Stimulated activated effector memory CD8-positive, alpha-beta T cell treated with anti-CD3 and anti-CD28 coated beads, Interleukin-12 subunit alpha, Interleukin-12 subunit beta, amount 100 ng/mL, for 72 hours (primary cell): Measurements from ENCODE around the gene ASZ1.
A peak's percentile ranks its signal among the peaks of the same experiment; 100 is the strongest.
"Not testable (repeated sequence)": the region's sequence is repeated elsewhere in the genome, so short reads cannot be mapped to it uniquely, and the experiment has no call there.

Experiments
- ATAC-seq: fragments of 150-1000 bp; cut with Tn5 transposase; 2 replicates; pipeline ENCODE4 v1.10.0; 2021
- DNase-seq, 2 donors: peaks; one replicate each; pipeline ENCODE4 v3.0.0; 2021 to 2022; ENCODE audit warnings: low spot score in 2 of 2
- H3K27ac Mint-ChIP-seq: one replicate; pipeline ENCODE4 v1.8.0; 2022; ENCODE audit warnings: mild to moderate bottlenecking, mixed read lengths
- H3K36me3 Mint-ChIP-seq: one replicate; pipeline ENCODE4 v1.8.0; 2022; ENCODE audit warnings: mild to moderate bottlenecking, mixed read lengths
- H3K4me1 Mint-ChIP-seq: one replicate; pipeline ENCODE4 v1.8.0; 2022; ENCODE audit warnings: mixed read lengths
- H3K4me3 Mint-ChIP-seq: one replicate; pipeline ENCODE4 v1.8.0; 2022; ENCODE audit warnings: mild to moderate bottlenecking, mixed read lengths
- H3K9me3 Mint-ChIP-seq: one replicate; pipeline ENCODE4 v1.8.0; 2022; ENCODE audit warnings: mixed read lengths

The ASZ1 gene, protein sequence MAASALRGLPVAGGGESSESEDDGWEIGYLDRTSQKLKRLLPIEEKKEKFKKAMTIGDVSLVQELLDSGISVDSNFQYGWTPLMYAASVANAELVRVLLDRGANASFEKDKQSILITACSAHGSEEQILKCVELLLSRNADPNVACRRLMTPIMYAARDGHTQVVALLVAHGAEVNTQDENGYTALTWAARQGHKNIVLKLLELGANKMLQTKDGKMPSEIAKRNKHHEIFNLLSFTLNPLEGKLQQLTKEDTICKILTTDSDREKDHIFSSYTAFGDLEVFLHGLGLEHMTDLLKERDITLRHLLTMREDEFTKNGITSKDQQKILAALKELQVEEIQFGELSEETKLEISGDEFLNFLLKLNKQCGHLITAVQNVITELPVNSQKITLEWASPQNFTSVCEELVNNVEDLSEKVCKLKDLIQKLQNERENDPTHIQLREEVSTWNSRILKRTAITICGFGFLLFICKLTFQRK

DNA sequence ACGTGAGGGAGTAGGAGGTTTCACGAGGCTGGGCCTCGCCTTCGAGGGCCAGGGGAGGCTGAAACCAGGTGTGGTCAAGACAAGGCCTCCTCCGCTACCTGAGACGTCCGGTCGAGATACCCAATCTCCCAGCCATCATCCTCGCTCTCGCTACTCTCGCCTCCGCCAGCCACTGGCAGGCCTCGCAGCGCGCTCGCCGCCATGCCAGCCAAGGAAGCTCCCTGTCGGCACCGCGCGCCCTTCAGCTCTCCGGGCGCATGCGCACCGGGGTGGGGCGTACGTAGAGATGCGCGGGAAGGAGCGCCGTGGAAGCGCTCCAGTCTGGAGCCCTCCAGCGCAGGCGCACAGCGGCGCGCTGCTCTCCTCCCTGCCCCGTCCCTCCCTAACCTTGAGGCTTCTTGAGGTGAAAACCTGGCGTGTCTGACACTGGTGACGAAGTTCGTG lies at the start of gene ASZ1:
TSS of gene ASZ1 (minus strand) at position 236 of the 444 bp plus-strand sequence. CDS start at position 203, 33 bp downstream.
- no peak within 1 kb of the TSS for H3K27ac Mint-ChIP-seq
- DNase-seq (no peak), ATAC-seq (no peak)
- H3K9me3 Mint-ChIP-seq = peaks cover 2% of the 10 kb centered on the region
- H3K4me1 Mint-ChIP-seq = no peaks in the 10 kb centered on the region
- H3K4me3 Mint-ChIP-seq = no peak within 1 kb of the TSS
- no peaks in the 10 kb centered on the region for H3K36me3 Mint-ChIP-seq

GRCh38 chr7:117476557-117477215 lies 49.4 kb upstream of the ASZ1 start:
- no peak for DNase-seq
- Mint-ChIP-seq H3K27ac (no peak overlapping the region), H3K9me3 (no peaks in the 10 kb centered on the region), H3K4me1 (no peaks in the 10 kb centered on the region), H3K36me3 (no peaks in the 10 kb centered on the region), H3K4me3 (no peak overlapping the region)
- ATAC-seq = no peak

- H3K4me1 Mint-ChIP-seq = no peaks in the 10 kb centered on the region
- DNase-seq (no peak), ATAC-seq (no peak)
- H3K4me3 Mint-ChIP-seq = no peak overlapping the region
- H3K9me3 Mint-ChIP-seq = no peaks in the 10 kb centered on the region
- no peaks in the 10 kb centered on the region for H3K36me3 Mint-ChIP-seq
- no peak overlapping the region for H3K27ac Mint-ChIP-seq
Observed at GRCh38 chr7:117472335-117472734, 45.0 kb upstream of the ASZ1 start.

- no peak for ATAC-seq
- DNase-seq = no peak
- no peaks in the 10 kb centered on the region for H3K36me3 Mint-ChIP-seq
- H3K27ac Mint-ChIP-seq = no peak overlapping the region
- H3K9me3 Mint-ChIP-seq = no peaks in the 10 kb centered on the region
- no peaks in the 10 kb centered on the region for H3K4me1 Mint-ChIP-seq
- no peak overlapping the region for H3K4me3 Mint-ChIP-seq
Observed at GRCh38 chr7:117470777-117471176, 43.5 kb upstream of the ASZ1 start.

- no peaks in the 10 kb centered on the region for H3K9me3 Mint-ChIP-seq
- H3K27ac Mint-ChIP-seq = no peak overlapping the region
- no peak overlapping the region for H3K4me3 Mint-ChIP-seq
- no peak for ATAC-seq
- H3K4me1 Mint-ChIP-seq = no peaks in the 10 kb centered on the region
- H3K36me3 Mint-ChIP-seq = no peaks in the 10 kb centered on the region
- no peak for DNase-seq
Observed at GRCh38 chr7:117468174-117468573, 40.9 kb upstream of the ASZ1 start.

- not testable (repeated sequence) for H3K9me3 Mint-ChIP-seq, H3K4me1 Mint-ChIP-seq, H3K27ac Mint-ChIP-seq, ATAC-seq, DNase-seq, H3K36me3 Mint-ChIP-seq, H3K4me3 Mint-ChIP-seq
Observed at GRCh38 chr7:117460815-117461214, 33.5 kb upstream of the ASZ1 start.

DNA sequence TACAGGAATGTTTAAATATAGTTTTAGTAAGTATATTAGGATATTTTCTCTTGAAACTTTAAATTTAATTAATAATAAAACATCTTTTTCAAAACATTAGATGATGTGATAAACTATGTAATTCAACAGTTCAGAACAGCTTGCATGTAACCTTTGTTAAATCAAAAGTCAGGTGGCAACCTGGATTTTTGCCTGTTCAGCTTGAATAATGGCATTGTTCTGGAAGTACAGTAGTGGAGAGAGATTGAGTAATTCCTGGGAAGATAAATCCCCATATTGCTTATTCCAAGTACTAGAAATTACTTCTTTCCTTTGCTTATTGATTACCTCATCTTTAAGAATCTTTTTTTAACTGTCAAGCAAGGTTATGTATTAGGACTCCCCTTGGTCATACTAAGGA lies 32.4 kb upstream of the ASZ1 start:
- H3K27ac Mint-ChIP-seq = no peak overlapping the region
- H3K36me3 Mint-ChIP-seq = no peaks in the 10 kb centered on the region
- H3K4me1 Mint-ChIP-seq = no peaks in the 10 kb centered on the region
- ATAC-seq (no peak), DNase-seq (no peak)
- no peak overlapping the region for H3K4me3 Mint-ChIP-seq
- peaks cover 2% of the 10 kb centered on the region for H3K9me3 Mint-ChIP-seq

DNA sequence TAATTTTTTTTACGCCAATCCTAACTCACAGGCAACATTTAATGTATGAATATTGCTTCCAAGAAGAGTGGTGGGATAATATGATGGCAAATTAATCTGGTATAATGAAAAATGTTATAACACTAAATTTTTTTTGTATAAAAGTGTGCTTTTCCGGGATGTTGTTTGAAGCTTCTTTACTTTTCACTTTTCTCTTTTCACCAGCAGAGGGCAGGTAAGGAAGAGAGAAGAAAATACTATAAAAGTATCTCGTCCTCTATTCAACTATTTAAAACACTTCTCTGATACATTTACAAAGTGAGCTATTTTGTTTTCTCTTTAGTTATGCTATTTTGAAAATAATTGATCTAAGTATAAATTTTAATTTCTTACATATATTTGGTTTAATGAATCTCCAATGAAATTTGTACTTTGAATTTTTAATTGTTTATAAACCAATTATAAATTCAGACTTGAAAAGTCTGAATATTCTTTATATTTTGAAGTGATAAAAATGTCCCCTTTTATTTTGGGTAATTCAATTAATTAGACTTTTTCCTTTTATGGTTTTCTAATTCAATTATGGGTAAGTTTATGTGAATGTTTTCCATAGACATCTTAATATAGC lies 31.8 kb upstream of the ASZ1 start:
- peaks cover 2% of the 10 kb centered on the region for H3K9me3 Mint-ChIP-seq
- no peak for DNase-seq
- ATAC-seq = no peak
- H3K4me3 Mint-ChIP-seq = no peak overlapping the region
- H3K36me3 Mint-ChIP-seq = no peaks in the 10 kb centered on the region
- H3K4me1 Mint-ChIP-seq = no peaks in the 10 kb centered on the region
- H3K27ac Mint-ChIP-seq = no peak overlapping the region

DNA sequence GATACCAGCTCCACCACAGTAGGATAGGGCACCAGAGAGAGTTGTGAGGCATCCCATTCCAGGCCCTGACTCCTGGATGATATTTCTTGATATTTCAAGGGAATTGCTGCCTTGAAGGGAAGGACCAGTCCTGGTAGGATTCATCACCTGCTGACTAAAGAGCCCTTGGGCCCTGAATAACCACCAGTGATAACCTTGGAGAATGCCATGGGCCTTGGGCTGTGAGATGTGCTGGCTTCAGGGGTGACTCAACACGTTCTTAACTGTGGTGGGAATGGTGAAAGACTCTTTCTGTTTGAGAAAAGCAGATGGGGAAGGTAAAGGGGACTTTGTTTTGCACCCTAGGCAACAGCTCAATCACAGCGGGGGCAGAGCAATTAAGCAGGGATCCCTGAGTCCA lies 21.4 kb upstream of the ASZ1 start:
- no peaks in the 10 kb centered on the region for H3K36me3 Mint-ChIP-seq
- DNase-seq = no peak
- no peaks in the 10 kb centered on the region for H3K4me1 Mint-ChIP-seq
- H3K27ac Mint-ChIP-seq = no peak overlapping the region
- H3K4me3 Mint-ChIP-seq = no peak overlapping the region
- ATAC-seq = no peak
- H3K9me3 Mint-ChIP-seq = peaks cover 28% of the 10 kb centered on the region

GRCh38 chr7:117446220-117446815 lies 19.0 kb upstream of the ASZ1 start:
- H3K4me3 Mint-ChIP-seq = no peak overlapping the region
- no peak overlapping the region for H3K27ac Mint-ChIP-seq
- H3K4me1 Mint-ChIP-seq = no peaks in the 10 kb centered on the region
- peaks cover 20% of the 10 kb centered on the region for H3K9me3 Mint-ChIP-seq
- ATAC-seq (no peak), DNase-seq (no peak)
- H3K36me3 Mint-ChIP-seq = no peaks in the 10 kb centered on the region

GRCh38 chr7:117445206-117445605 lies 17.9 kb upstream of the ASZ1 start:
- H3K36me3 Mint-ChIP-seq = no peaks in the 10 kb centered on the region
- ATAC-seq = no peak
- no peak for DNase-seq

GRCh38 chr7:117444646-117445045 lies 17.4 kb upstream of the ASZ1 start:
- Mint-ChIP-seq H3K36me3 (no peaks in the 10 kb centered on the region), H3K9me3 (peaks cover 10% of the 10 kb centered on the region), H3K4me3 (no peak overlapping the region), H3K4me1 (no peaks in the 10 kb centered on the region), H3K27ac (no peak overlapping the region)
- ATAC-seq (no peak), DNase-seq (no peak)

More at GRCh38 chr7:117445206-117445605, 17.9 kb upstream of the ASZ1 start:
- no peak overlapping the region for H3K27ac Mint-ChIP-seq
- peaks cover 16% of the 10 kb centered on the region for H3K9me3 Mint-ChIP-seq
- H3K4me1 Mint-ChIP-seq = no peaks in the 10 kb centered on the region
- H3K4me3 Mint-ChIP-seq = no peak overlapping the region

GRCh38 chr7:117435475-117436043 lies 8.3 kb upstream of the ASZ1 start:
- Mint-ChIP-seq H3K27ac (no peak overlapping the region), H3K4me3 (no peak overlapping the region), H3K9me3 (peaks cover 8% of the 10 kb centered on the region), H3K36me3 (no peaks in the 10 kb centered on the region), H3K4me1 (no peaks in the 10 kb centered on the region)
- ATAC-seq (peak; percentile 69), DNase-seq (no peak)

DNA sequence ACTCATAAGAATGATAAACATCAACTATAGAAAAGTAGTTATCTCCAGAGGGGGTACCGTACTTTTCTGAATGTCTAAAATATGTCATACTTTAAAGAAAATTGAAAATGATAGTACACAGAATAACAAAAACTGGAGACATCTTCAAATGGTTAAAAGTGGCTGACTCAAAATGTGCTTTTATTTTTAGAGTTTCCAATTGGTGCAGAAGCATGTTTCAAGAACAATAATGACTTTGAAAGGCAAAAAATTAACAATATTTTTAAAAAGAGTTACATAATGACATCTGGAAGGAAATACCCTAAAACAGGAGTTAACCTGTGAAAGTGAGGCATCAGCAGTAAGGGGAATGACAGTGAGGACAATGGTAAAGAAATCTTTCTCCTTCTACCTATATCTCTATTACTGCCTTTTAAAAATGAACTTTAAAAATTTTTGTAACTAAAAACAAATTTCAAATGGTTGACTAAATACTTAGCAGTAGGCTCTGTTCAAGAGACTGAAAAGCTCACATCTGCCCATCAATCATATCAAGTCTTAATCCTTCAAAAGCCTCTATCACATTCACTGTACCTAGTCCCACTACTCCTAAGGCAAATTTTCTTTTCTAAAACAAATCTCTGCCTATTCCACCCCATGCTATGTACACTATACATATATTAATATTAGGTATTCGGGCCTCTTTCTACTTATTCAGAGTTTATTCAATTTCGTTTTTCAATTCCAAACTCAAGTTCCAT lies 3.0 kb downstream of the ASZ1 start:
- Mint-ChIP-seq H3K36me3 (no peaks in the 10 kb centered on the region), H3K4me3 (no peak overlapping the region), H3K9me3 (no peaks in the 10 kb centered on the region), H3K27ac (no peak overlapping the region), H3K4me1 (no peaks in the 10 kb centered on the region)
- ATAC-seq (no peak), DNase-seq (no peak)
